NK-92 treated with Interleukin-12 subunit alpha and Interleukin-12 subunit beta, amount 100 ng/mL, for 24 hours (cell line): ENCODE results near the gene MINK1.

Experiments used
- DNase-seq: peaks from one replicate; lab custom pipeline; 2025; lab: John Stamatoyannopoulos, UW

The MINK1 gene

DNA sequence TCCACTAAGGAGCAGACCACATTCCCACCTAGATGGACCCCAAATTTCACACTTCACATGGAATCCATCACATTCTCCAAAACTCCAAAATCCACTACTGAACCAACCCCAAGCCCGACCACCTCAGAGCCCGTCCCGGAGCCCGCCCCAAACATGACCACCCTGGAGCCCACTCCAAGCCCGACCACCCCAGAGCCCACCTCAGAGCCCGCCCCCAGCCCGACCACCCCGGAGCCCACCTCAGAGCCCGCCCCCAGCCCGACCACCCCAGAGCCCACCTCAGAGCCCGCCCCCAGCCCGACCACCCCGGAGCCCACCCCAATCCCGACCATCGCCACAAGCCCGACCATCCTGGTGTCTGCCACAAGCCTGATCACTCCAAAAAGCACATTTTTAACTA, 100.5 kb downstream of the MINK1 start:
- DNase-seq = no peak

- peak; percentile 18 for DNase-seq
Measured at GRCh38 chr17:4934173-4934979, 101.2 kb downstream of the MINK1 start.

DNA sequence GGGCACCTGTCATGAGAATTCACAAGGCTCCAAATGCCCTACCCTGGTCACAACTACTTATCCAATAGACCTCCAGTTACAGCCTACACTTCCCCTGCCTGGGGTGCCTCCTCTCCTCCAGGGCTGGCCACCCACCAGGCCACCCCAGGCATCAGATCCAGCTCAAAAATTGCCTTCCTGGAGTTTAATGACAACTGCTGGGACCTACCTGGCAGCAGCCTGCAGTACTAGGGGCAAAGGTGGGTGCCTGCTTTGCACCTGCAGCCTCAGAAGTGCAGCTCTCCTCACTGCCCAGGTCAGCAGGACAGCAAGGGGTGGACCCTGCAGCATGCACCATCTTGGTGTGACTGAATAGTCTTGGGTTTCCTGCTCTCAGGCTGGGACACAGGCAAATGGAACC, 102.5 kb downstream of the MINK1 start:
- DNase-seq = no peak

DNA sequence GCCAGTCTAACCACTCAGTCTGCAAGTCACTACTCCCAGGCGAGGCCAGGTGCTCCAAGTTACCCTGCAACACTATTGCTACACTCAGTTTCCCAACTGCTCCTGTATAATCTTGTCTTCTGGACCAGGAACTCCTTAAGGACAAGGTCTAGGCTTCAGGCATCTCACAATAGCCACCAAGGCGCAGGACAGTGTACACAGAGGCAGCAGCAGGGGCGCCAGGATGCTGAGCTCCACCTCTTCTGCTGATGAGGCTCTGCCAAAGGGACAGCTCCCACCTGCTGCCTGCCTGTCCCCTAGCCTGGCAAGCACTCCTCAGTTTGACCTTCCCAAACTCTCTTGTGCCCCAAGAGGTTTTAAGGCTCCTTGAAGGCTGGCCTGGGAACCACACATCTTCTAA, 103.3 kb downstream of the MINK1 start:
- DNase-seq = no peak

DNA sequence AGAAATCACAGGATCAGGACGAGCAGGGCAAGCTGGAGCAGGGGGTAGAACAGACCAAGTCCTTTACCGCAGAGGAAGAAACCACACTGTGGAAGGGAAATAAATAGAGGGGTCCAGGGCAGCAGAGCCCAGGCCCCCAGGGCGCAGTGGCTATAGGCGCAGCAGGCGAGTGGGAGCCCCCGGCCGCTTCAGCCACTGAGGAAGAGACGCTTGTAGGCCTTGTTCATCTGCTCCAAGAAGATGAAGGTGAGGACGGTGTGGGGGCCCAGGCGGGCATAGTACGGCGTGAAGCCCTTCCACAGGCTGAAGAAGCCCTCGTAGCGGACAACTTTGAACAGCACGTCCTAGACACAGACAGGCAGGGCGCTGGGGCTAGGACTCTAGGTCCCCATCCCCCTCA, 104.4 kb downstream of the MINK1 start:
- no peak for DNase-seq

- DNase-seq = no peak
Measured at GRCh38 chr17:4938069-4938491, 104.9 kb downstream of the MINK1 start.

GRCh38 chr17:4938688-4939545, 105.8 kb downstream of the MINK1 start:
- DNase-seq = no peak

DNA sequence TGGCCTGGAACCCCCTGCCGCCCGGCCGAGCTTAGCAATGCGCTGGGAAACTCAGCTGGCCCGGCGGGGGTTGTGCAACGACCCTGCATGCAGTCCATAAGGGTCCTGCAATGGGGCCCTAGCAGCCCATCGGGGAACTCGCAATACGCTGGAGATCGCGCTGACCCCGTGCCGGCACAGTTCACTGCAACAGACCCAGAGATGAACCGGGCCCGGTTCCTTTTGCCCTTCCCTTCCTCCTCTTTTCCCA, 106.3 kb downstream of the MINK1 start:
- DNase-seq = no peak

- peak; percentile 93 for DNase-seq
Measured at GRCh38 chr17:4939796-4940554, 106.8 kb downstream of the MINK1 start, which contains the start of the genes RNF167 and SLC25A11. RNF167 (plus strand) TSS chr17:4940268; CDS start chr17:4940910, 642 bp downstream. SLC25A11 (minus strand) TSS chr17:4940046; CDS start chr17:4939910, 136 bp downstream.

- DNase-seq = peak; percentile 14
Measured at GRCh38 chr17:4940555-4941318, 107.6 kb downstream of the MINK1 start.

- DNase-seq = no peak
Measured at GRCh38 chr17:4941319-4941610, 108.1 kb downstream of the MINK1 start.

DNA sequence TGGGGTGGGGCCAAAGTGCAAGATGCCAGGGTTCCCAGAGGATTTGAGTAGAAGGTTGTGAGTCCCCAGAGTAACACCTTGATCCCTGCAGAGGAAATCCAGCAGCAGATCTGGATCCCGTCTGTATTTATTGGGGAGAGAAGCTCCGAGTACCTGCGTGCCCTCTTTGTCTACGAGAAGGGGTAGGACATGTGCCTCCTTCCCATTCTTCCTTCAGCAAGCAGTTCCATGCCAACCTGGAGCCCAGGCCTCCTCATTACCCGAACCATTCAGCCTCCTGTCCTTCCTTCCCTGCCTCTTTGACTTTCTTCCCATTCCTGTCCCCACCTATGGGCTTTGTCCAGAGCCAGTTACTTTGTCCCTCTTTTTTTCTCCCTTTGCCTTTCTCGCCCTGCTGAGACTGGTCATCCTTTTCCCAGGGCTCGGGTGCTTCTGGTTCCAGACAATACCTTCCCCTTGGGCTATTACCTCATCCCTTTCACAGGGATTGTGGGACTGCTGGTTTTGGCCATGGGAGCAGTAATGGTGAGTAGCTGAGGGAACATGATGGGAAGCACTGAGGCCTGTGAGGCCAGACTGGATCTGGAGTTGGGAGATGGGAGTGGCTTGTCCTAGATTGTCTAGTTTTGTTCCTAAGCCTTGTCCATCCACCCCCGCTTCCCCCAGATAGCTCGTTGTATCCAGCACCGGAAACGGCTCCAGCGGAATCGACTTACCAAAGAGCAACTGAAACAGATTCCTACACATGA, 109.8 kb downstream of the MINK1 start:
- DNase-seq = no peak

GRCh38 chr17:4944163-4944553, 111.0 kb downstream of the MINK1 start:
- DNase-seq = peak; percentile 10

- no peak for DNase-seq
Measured at GRCh38 chr17:4944554-4945175, 111.5 kb downstream of the MINK1 start.

DNA sequence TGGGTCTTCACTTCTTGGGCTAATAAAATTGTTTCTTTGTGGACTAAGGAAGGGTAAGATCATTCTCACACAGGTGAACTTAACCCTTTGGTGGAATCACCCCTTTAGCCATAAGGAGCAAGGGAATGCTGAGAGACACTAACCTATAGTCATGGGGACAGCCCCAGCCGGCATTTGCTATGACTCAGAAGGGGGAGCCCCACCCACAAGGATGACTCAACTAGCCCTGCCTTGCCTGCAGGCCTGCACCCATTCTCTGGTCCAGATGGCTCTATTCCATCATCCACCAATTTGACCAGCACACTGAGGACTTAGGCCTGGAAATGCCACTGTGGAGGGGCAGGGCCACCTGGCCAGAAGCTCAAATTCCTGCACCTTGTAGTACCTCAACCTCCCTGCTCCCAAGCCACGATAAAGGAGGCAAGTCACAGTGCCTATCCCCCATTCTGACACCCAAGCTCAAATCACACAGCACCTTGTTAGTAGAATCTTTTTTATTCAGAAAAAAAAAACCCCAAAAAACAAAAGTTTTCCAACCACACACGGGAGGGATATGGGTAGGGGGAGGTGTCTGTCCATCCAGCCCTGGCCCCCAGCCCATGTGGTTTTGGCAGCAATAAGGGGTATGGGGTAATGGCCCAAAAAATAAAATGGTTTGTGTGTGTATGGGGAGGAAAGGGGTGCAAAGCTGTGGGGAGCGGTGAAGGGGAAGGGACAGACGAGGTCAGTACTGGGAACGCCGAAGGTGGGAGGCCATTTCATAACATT, 112.2 kb downstream of the MINK1 start:
- DNase-seq = peak; percentile 51

- no peak for DNase-seq
Measured at GRCh38 chr17:4945944-4946280, 112.8 kb downstream of the MINK1 start.

DNA sequence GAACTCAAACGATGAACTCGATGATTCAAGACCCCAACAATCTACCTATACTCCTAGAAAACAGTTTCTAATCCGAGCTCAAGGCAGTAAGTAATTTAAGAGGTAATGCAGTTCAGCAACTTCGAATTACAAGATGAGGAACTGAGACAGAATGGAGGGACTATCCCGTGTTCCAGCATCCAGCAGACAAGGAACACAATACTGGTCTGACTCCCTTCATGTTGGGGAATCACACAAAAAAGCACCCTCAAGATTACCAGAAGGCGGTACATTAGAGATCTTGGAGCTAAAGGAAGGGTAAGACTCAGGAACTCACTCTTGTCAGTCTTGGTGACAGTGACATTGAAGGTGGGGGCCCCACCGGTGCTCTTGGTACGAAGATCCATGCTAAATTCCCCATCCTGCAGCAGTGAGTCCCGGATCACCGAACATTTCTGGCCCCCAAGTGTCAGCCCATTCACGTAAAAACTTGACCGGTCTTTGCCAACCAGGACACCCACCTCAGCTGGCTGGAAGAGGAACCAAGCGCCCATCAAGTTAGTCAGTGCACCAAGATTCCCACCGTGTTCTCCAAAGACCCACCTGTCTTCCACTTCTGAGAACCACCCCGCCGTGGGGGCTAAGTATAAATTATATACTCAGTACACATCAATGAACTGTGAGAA, 113.3 kb downstream of the MINK1 start:
- no peak for DNase-seq

GRCh38 chr17:4947010-4947410, 113.9 kb downstream of the MINK1 start:
- DNase-seq = no peak
